HEK293 (cell line): ENCODE data around the gene AKR7A2.

Source experiments
- ATF2 ChIP-seq: fragments of 450-650 bp; formaldehyde crosslinking; IDR thresholded peaks from 2 replicates; pipeline ENCODE4 v1.5.1; 2016; ENCODE audit warnings: missing biosample characterization, missing genetic modification characterization, low read depth
- GLI4 ChIP-seq: fragments of 450-650 bp; formaldehyde crosslinking; IDR thresholded peaks from 2 replicates; pipeline ENCODE4 v1.5.1; 2016; ENCODE audit warnings: missing biosample characterization, missing genetic modification characterization
- GLIS2 ChIP-seq: fragments of 450-650 bp; formaldehyde crosslinking; IDR thresholded peaks from 2 replicates; pipeline ENCODE4 v1.5.1; 2016; ENCODE audit warnings: missing biosample characterization, missing genetic modification characterization
- PRDM2 ChIP-seq: fragments of 450-650 bp; formaldehyde crosslinking; IDR thresholded peaks from 2 replicates; pipeline ENCODE4 v1.5.1; 2016; ENCODE audit warnings: missing biosample characterization, missing genetic modification characterization, borderline replicate concordance
- REST ChIP-seq: fragments of 450-650 bp; formaldehyde crosslinking; IDR thresholded peaks from 2 replicates; pipeline ENCODE4 v1.5.1; 2016; ENCODE audit warnings: missing biosample characterization, missing genetic modification characterization
- SETDB1 ChIP-seq: IDR thresholded peaks from one replicate; pipeline ENCODE4 v1.6.1; 2017; ENCODE audit warnings: mild to moderate bottlenecking, low read length, moderate library complexity, mixed read lengths; ENCODE audit not compliant: insufficient read length
- ZBTB1 ChIP-seq: fragments of 450-650 bp; formaldehyde crosslinking; IDR thresholded peaks from 2 replicates; pipeline ENCODE4 v1.5.1; 2016; ENCODE audit warnings: missing biosample characterization, missing genetic modification characterization
- ZNF785 ChIP-seq: fragments of 450-650 bp; formaldehyde crosslinking; IDR thresholded peaks from 2 replicates; pipeline ENCODE4 v1.5.1; 2016; ENCODE audit warnings: missing biosample characterization, missing genetic modification characterization
- TF ChIP-seq, protein P1 (sequence below): fragments of 450-650 bp; formaldehyde crosslinking; IDR thresholded peaks from 2 replicates; pipeline ENCODE4 v1.5.1; 2016; ENCODE audit warnings: missing biosample characterization, missing genetic modification characterization

- TF ChIP-seq, protein P1, sequence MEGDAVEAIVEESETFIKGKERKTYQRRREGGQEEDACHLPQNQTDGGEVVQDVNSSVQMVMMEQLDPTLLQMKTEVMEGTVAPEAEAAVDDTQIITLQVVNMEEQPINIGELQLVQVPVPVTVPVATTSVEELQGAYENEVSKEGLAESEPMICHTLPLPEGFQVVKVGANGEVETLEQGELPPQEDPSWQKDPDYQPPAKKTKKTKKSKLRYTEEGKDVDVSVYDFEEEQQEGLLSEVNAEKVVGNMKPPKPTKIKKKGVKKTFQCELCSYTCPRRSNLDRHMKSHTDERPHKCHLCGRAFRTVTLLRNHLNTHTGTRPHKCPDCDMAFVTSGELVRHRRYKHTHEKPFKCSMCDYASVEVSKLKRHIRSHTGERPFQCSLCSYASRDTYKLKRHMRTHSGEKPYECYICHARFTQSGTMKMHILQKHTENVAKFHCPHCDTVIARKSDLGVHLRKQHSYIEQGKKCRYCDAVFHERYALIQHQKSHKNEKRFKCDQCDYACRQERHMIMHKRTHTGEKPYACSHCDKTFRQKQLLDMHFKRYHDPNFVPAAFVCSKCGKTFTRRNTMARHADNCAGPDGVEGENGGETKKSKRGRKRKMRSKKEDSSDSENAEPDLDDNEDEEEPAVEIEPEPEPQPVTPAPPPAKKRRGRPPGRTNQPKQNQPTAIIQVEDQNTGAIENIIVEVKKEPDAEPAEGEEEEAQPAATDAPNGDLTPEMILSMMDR (tag by site-specific recombination) = no peak
- no peak for TF ChIP-seq ZBTB1 (tag by site-specific recombination)
- TF ChIP-seq GLIS2 = no peak
- no peak for TF ChIP-seq PRDM2 (tag by site-specific recombination)
- no peak for TF ChIP-seq GLI4 (tag by site-specific recombination)
- no peak for TF ChIP-seq REST (tag by site-specific recombination)
- no peak for TF ChIP-seq ATF2
- no peak for TF ChIP-seq SETDB1
- no peak for TF ChIP-seq ZNF785 (tag by site-specific recombination)
Observed at GRCh38 chr1:19329188-19329587, 17.2 kb upstream of the AKR7A2 start.
